Measurements from ENCODE around the gene GFOD2. TPM values are rescaled to one million over a fixed set of nuclear protein-coding genes. Genes with fewer than 3 reads are reported as not detected.

The GFOD2 gene
- total and polyA plus RNA-seq, 10 donors: 10.4 to 45.6 (median 39.8) TPM

DNA sequence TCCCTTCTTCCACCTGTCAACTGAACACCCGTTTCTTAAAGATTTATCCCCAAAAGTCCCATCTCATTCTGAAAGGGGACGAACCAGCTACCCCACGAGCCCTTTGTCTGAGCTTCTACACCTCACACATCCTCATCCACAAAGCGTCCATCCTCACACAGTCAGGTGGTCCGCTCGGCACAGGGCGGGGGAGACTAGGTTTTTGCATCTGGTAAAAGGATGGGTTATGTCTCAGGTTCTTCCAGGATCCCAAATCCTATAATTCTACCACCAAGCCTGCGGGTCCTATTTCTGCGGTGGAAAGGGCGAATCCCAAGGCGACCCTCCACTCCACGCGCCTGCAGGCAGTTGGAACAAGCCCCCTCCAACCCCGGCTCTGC lies 458 bp downstream of the GFOD2 start:
- no peaks in the 10 kb centered on the region for H3K9me3 ChIP-seq
- H3K36me3 ChIP-seq: peaks cover 0 to 17% (median 5%) of the 10 kb centered on the region in 6 donors
- peak overlapping the region; percentile 85 to 100 (median 98) for H3K4me3 ChIP-seq
- 1 to 2% (median 2%) methylated on average over 13 to 14 of the region's 14 CpGs for WGBS, 5 donors
- no peak for TF ChIP-seq POLR2AphosphoS5 (IDR thresholded peaks at IDR 0.05)
- no peak for TF ChIP-seq POLR2A (IDR thresholded peaks at IDR 0.05)
- no peak for TF ChIP-seq CTCF (IDR thresholded peaks at IDR 0.05 in 8 of 11, conservative IDR thresholded peaks at IDR 0.05 in 3 of 11)
- no peaks in the 10 kb centered on the region for H3K27me3 ChIP-seq (replicated peaks in 1 of 7)
- no peak for DNase-seq
- peaks cover 17 to 71% (median 47%) of the 10 kb centered on the region in 6 donors for H3K4me1 ChIP-seq
- H3K27ac ChIP-seq: peak overlapping the region; percentile 83 to 94 (median 92)
- intact Hi-C loops (cut with DNase I; ENCODE audit: low total_unique reads): loop anchor here (5.0 kb wide), 1 partner anchor 46 kb away; no protein-coding TSS in a partner anchor

- peaks cover 17 to 78% (median 52%) of the 10 kb centered on the region in 6 donors for H3K4me1 ChIP-seq
- H3K36me3 ChIP-seq: peaks cover 0 to 10% (median 0%) of the 10 kb centered on the region in 6 donors
- H3K4me3 ChIP-seq: no peak overlapping the region
- TF ChIP-seq POLR2AphosphoS5 (IDR thresholded peaks at IDR 0.05) (no peak), POLR2A (IDR thresholded peaks at IDR 0.05) (no peak), CTCF (IDR thresholded peaks at IDR 0.05 in 8 of 11, conservative IDR thresholded peaks at IDR 0.05 in 3 of 11) (no peak)
- DNase-seq: no peak
- intact Hi-C loops (cut with DNase I; ENCODE audit: low total_unique reads): loop anchor here (5.0 kb wide), 1 partner anchor 44 kb away; no protein-coding TSS in a partner anchor
- no peaks in the 10 kb centered on the region for H3K9me3 ChIP-seq
- no peak overlapping the region for H3K27ac ChIP-seq
- H3K27me3 ChIP-seq (replicated peaks in 1 of 7): no peaks in the 10 kb centered on the region
- 90 to 97% (median 93%) methylated on average over 2 of the region's 2 CpGs for WGBS, 5 donors
Measured at GRCh38 chr16:67716097-67716496, 3.0 kb downstream of the GFOD2 start.

DNA sequence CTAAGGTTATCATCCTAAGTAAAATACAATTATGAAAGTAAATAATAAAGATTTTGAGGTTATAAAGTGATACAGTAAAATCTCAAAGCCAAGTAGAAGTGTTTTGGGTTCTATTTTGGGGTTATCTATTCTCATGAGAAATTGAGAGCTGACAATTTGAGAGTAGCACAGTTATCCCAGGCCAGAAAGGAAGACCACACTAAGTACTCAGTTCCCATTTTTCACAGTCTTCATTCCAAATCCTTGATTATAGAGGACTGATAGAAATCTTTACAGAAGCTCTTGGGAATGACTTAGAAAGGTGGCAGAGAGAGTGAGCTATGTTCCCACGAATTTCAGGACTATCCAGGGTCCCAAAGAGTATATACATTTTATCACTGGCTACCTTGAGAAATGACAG lies 4.6 kb downstream of the GFOD2 start:
- Histone ChIP-seq H3K27me3 (replicated peaks in 1 of 7) (no peaks in the 10 kb centered on the region), H3K36me3 (peaks cover 0 to 13% (median 0%) of the 10 kb centered on the region in 6 donors), H3K9me3 (no peaks in the 10 kb centered on the region), H3K4me3 (no peak overlapping the region), H3K4me1 (peaks cover 11 to 68% (median 40%) of the 10 kb centered on the region in 6 donors), H3K27ac (peak overlapping the region in 4 of 8 donors; percentile 7 to 70 (median 55))
- no peak for DNase-seq
- intact Hi-C loops (cut with DNase I; ENCODE audit: low total_unique reads): no loop called here
- TF ChIP-seq POLR2AphosphoS5 (IDR thresholded peaks at IDR 0.05) (no peak), CTCF (IDR thresholded peaks at IDR 0.05 in 8 of 11, conservative IDR thresholded peaks at IDR 0.05 in 3 of 11) (no peak), POLR2A (IDR thresholded peaks at IDR 0.05) (no peak)
- WGBS, 5 donors: 56 to 91% (median 87%) methylated on average over 1 of the region's 1 CpG

GRCh38 chr16:67713647-67714273 lies 5.4 kb downstream of the GFOD2 start:
- H3K4me1 ChIP-seq: peaks cover 11 to 69% (median 44%) of the 10 kb centered on the region in 6 donors
- peak; percentile 6 for DNase-seq
- H3K36me3 ChIP-seq: peaks cover 0 to 16% (median 0%) of the 10 kb centered on the region in 6 donors
- H3K9me3 ChIP-seq: no peaks in the 10 kb centered on the region
- WGBS, 5 donors: 50 to 88% (median 70%) methylated on average over 5 of the region's 5 CpGs
- H3K27me3 ChIP-seq (replicated peaks in 1 of 7): no peaks in the 10 kb centered on the region
- no peak overlapping the region for H3K4me3 ChIP-seq
- TF ChIP-seq POLR2AphosphoS5 (IDR thresholded peaks at IDR 0.05): no peak
- TF ChIP-seq POLR2A (IDR thresholded peaks at IDR 0.05): no peak
- TF ChIP-seq CTCF (IDR thresholded peaks at IDR 0.05 in 8 of 11, conservative IDR thresholded peaks at IDR 0.05 in 3 of 11): no peak
- H3K27ac ChIP-seq: peak overlapping the region in 6 of 8 donors; percentile 7 to 70 (median 55)
- intact Hi-C loops (cut with DNase I; ENCODE audit: low total_unique reads): no loop called here
